PC-3 (cell line): Measurements from ENCODE around the gene ZYG11A. TPM values are rescaled to one million over a fixed set of nuclear protein-coding genes. Genes with fewer than 3 reads are reported as not detected.
"Not testable (repeated sequence)": the region's sequence is repeated elsewhere in the genome, so short reads cannot be mapped to it uniquely, and the experiment has no call there.

ENCODE experiments used
- ATAC-seq: fragments of 200-7000 bp; cut with Tn5 transposase; 2 replicates; pipeline ENCODE4 v1.9.1; 2020; ENCODE audit warnings: mild to moderate bottlenecking, moderate library complexity
- BruUV-seq: library from RNA; stranded (reverse); fragments of 400-500 nt; replicated peaks from 2 replicates; lab custom pipeline; 2021; lab: Mats Ljungman, UMichigan
- CTCF ChIA-PET: fragments of 300-600 bp; sonication (Branson Sonifier 250); formaldehyde crosslinking; loops from one replicate; lab custom pipeline; 2022; ENCODE audit warnings: antibody characterized with exemption; lab: Charles Lee
- POLR2A ChIA-PET: fragments of 300-600 bp; sonication (Branson Sonifier 250); formaldehyde crosslinking; loops from one replicate; lab custom pipeline; 2022; ENCODE audit warnings: antibody characterized with exemption; ENCODE audit not compliant: unreplicated experiment; lab: Charles Lee
- DNase-seq: peaks from one replicate; pipeline ENCODE4 v3.0.0-alpha.2; 2015
- H2AFZ ChIP-seq: fragments of 300-600 bp; sonication (generic); 2 replicates; pipeline ENCODE4 v1.6.0; 2016; ENCODE audit warnings: antibody characterized with exemption, low read length
- H3F3A ChIP-seq: fragments of 300-600 bp; sonication (generic); one replicate; pipeline ENCODE4 v1.6.0; 2017; ENCODE audit warnings: antibody characterized with exemption, low read length, control low read depth, mild to moderate bottlenecking; ENCODE audit not compliant: unreplicated experiment
- H3K27ac ChIP-seq: fragments of 300-600 bp; sonication (generic); 2 replicates; pipeline ENCODE4 v1.5.1; 2016; ENCODE audit warnings: mild to moderate bottlenecking, low read length
- H3K27me3 ChIP-seq: fragments of 300-600 bp; sonication (generic); 2 replicates; pipeline ENCODE4 v1.6.1; 2016; ENCODE audit warnings: low read length, mixed read lengths
- H3K36me3 ChIP-seq: fragments of 300-600 bp; sonication (generic); 2 replicates; pipeline ENCODE4 v1.6.1; 2016; ENCODE audit warnings: low read depth, mixed run types, low read length, mixed read lengths
- H3K4me1 ChIP-seq: fragments of 300-600 bp; sonication (generic); 2 replicates; pipeline ENCODE4 v1.5.1; 2016; ENCODE audit warnings: low read length; ENCODE audit not compliant: insufficient read depth
- H3K4me2 ChIP-seq: fragments of 300-600 bp; sonication (generic); 2 replicates; pipeline ENCODE4 v1.6.0; 2016; ENCODE audit warnings: low read length
- H3K4me3 ChIP-seq: fragments of 300-600 bp; sonication (generic); 2 replicates; pipeline ENCODE4 v1.5.1; 2016; ENCODE audit warnings: mild to moderate bottlenecking, low read length, mixed read lengths
- H3K79me2 ChIP-seq: fragments of 300-600 bp; sonication (generic); 2 replicates; pipeline ENCODE4 v1.6.1; 2017; ENCODE audit warnings: low read length, mixed read lengths
- H3K9ac ChIP-seq: fragments of 300-600 bp; sonication (generic); 2 replicates; pipeline ENCODE4 v1.6.0; 2016; ENCODE audit warnings: mild to moderate bottlenecking, low read length
- H3K9me2 ChIP-seq: fragments of 300-600 bp; sonication (generic); replicated peaks from 2 replicates; pipeline ENCODE4 v1.6.1; 2016; ENCODE audit warnings: mixed run types, low read length, mixed read lengths
- H3K9me3 ChIP-seq: fragments of 300-600 bp; sonication (generic); 2 replicates; pipeline ENCODE4 v1.6.1; 2016; ENCODE audit warnings: low read length, mixed read lengths
- H4K20me1 ChIP-seq: fragments of 300-600 bp; sonication (generic); 2 replicates; pipeline ENCODE4 v1.6.1; 2016; ENCODE audit warnings: low read length, mixed read lengths
- CTCF ChIP-seq: fragments of 300-600 bp; sonication (generic); conservative IDR thresholded peaks from 2 replicates; pipeline ENCODE4 v1.5.1; 2017; ENCODE audit warnings: antibody characterized with exemption, low read depth, mild to moderate bottlenecking, low read length
- EZH2 ChIP-seq: fragments of 300-600 bp; sonication (generic); IDR thresholded peaks from one replicate; pipeline ENCODE4 v1.6.1; 2017; ENCODE audit warnings: antibody characterized with exemption, mild to moderate bottlenecking, low read length; ENCODE audit not compliant: unreplicated experiment
- EZH2phosphoT487 ChIP-seq: fragments of 300-600 bp; sonication (generic); IDR thresholded peaks from 2 replicates; pipeline ENCODE4 v1.6.1; 2018; ENCODE audit warnings: mild to moderate bottlenecking, antibody characterized with exemption, low read length, borderline replicate concordance
- intact Hi-C: fragments of 100-400 bp; cut with micrococcal nuclease; formaldehyde crosslinking; loops from 2 replicates; pipeline ENCODE4 v1.9.0; 2023
- total RNA-seq: library from RNA; depleted of rRNA; stranded (reverse); fragments of >200 nt; gene quantifications from 2 replicates; pipeline ENCODE4 v1.2.3, GENCODE V29; 2014

Gene ZYG11A
- total RNA-seq, 1 experiment from 2014 or later: 0.47 TPM

GRCh38 chr1:52814465-52814864, 28.1 kb upstream of the ZYG11A start:
- Histone ChIP-seq H3K9me2 (no peaks in the 10 kb centered on the region), H3K36me3 (peaks cover 7% of the 10 kb centered on the region), H3F3A (no peaks in the 10 kb centered on the region), H3K9me3 (no peaks in the 10 kb centered on the region), H4K20me1 (no peaks in the 10 kb centered on the region), H3K79me2 (no peaks in the 10 kb centered on the region), H3K27ac (no peak overlapping the region), H3K9ac (no peak overlapping the region), H3K27me3 (no peaks in the 10 kb centered on the region), H2AFZ (no peak overlapping the region), H3K4me1 (peaks cover 13% of the 10 kb centered on the region), H3K4me3 (no peak overlapping the region), H3K4me2 (peak overlapping the region; percentile 29; the same call in 1 of the 2 replicates)
- peak; percentile 88 for ATAC-seq
- no TSS peak for BruUV-seq
- intact Hi-C loops: no loop called here
- ChIA-PET POLR2A (no interaction called here), CTCF (no interaction called here)
- TF ChIP-seq EZH2phosphoT487 (no peak), CTCF (no peak), EZH2 (no peak)
- DNase-seq: peak; percentile 83

GRCh38 chr1:52820830-52821229, 21.7 kb upstream of the ZYG11A start:
- H3K9ac ChIP-seq, H4K20me1 ChIP-seq, H3K4me1 ChIP-seq, POLR2A ChIA-PET, DNase-seq, H3K27me3 ChIP-seq, CTCF ChIA-PET, H3K9me3 ChIP-seq, H3K9me2 ChIP-seq, H3K4me2 ChIP-seq, H3K36me3 ChIP-seq, H3F3A ChIP-seq, ATAC-seq, H3K27ac ChIP-seq, BruUV-seq, H3K79me2 ChIP-seq, H2AFZ ChIP-seq, H3K4me3 ChIP-seq: not testable (repeated sequence)
- intact Hi-C loops: loop anchor here (10.0 kb wide), 1 partner anchor 104 kb away; the partner anchor contains the start of genes ECHDC2 and SCP2

GRCh38 chr1:52825868-52826267, 16.7 kb upstream of the ZYG11A start:
- no peaks in the 10 kb centered on the region for H4K20me1 ChIP-seq
- BruUV-seq: TSS peak; percentile 3
- H3K27me3 ChIP-seq: no peaks in the 10 kb centered on the region
- ChIA-PET POLR2A (no interaction called here), CTCF (interaction anchor here (0.6 to 0.8 kb wide), 3 partner anchors 16 to 360 kb away, joined by 3 to 4 read pairs (median 3); no protein-coding TSS in a partner anchor)
- no peak for TF ChIP-seq EZH2phosphoT487
- no peak for TF ChIP-seq EZH2
- peak; percentile 66 for TF ChIP-seq CTCF
- no peaks in the 10 kb centered on the region for H3K9me2 ChIP-seq
- no peaks in the 10 kb centered on the region for H3K79me2 ChIP-seq
- H3K4me2 ChIP-seq: no peak overlapping the region
- no peaks in the 10 kb centered on the region for H3K9me3 ChIP-seq
- DNase-seq (peak; percentile 57), ATAC-seq (peak; percentile 85)
- no peaks in the 10 kb centered on the region for H3F3A ChIP-seq
- H3K4me1 ChIP-seq: no peaks in the 10 kb centered on the region
- H2AFZ ChIP-seq: no peak overlapping the region
- H3K4me3 ChIP-seq: no peak overlapping the region
- no peak overlapping the region for H3K27ac ChIP-seq
- H3K9ac ChIP-seq: no peak overlapping the region
- H3K36me3 ChIP-seq: no peaks in the 10 kb centered on the region
- intact Hi-C loops: loop anchor here (5.0 to 10.0 kb wide), 2 partner anchors 99 to 124 kb away; partner anchors contain the start of genes ECHDC2 and SCP2
